ENCODE measurements around the gene BIRC2.

Gene BIRC2

DNA sequence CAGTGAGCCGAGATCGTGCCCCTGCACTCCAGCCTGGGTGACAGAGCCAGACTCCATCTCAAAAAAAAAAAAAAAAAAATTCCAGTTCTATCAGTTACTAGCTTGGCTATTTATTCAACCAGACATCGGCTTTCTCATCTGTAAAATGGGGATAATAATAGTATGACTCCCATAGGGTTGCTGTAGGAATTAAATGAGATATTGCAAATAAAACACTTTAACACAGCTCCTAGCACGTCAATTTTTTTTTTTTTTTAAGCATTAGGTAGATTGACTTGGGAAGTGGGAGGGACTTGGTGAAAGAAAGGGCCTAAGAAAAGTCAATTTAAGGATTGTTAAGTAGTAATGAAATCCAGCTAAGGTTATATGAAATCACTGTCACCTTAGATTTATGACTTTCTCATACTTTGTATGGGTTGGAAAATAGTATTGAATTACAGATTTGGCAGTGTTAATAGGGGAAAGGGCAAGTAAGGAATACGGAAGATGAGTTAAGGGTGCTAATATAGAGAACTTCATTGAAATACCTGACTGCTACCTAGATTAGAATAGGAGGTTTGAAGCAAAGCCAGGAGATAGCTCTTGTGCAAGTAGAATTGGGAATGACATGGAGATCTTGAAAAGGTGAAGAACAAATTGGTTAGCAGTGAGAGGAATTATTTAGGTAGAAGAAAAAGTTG, 28.8 kb downstream of the BIRC2 start:
- DNase-seq (ENCODE audit: low read depth) = no peak

DNA sequence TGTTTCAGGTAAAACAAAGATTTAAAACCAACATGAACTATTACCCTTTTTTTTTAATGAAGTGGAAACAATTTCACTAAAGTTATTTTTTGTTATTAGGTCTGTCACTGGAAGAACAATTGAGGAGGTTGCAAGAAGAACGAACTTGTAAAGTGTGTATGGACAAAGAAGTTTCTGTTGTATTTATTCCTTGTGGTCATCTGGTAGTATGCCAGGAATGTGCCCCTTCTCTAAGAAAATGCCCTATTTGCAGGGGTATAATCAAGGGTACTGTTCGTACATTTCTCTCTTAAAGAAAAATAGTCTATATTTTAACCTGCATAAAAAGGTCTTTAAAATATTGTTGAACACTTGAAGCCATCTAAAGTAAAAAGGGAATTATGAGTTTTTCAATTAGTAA, 30.9 kb downstream of the BIRC2 start:
- no peak for DNase-seq (ENCODE audit: low read depth)

DNA sequence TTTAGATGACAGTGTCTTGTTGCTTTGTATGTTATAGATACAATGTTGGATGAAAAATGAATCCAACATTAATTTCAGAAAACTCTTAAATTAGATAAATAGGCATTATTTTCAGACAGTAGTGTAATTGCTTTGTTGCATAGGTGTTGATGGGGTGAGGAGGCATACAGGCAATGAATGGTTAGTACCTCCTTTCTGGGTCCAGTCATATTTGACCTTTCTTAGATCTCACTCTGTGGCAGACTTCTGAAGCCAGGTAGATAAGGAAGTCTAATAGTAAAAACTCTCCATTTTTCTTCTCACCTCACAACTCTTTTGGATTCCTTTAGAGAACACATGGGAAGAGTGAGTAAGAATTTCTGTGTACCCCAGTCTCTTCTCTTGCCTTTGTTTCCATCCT, 31.8 kb downstream of the BIRC2 start:
- DNase-seq (ENCODE audit: low read depth) = no peak

DNA sequence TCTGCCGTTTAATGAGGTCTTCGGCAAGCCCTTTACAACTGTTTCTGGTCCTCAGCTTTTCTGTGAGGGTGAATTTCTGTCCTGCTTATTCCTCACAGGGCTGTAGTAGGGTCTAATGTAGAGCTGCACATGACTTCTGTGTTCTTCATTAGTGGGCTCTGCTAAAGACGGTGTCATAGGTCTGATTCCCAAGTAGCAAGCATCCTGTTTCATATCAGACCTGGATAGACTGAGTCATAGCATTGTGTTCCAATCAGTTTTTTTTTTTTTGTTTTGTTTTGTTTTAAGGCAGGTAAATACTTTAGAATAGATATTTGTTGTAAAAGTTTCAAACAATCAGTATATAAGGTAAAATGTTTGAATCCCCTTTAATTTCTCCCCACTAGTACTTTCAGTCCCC, 35.4 kb downstream of the BIRC2 start:
- DNase-seq (ENCODE audit: low read depth) = no peak

DNA sequence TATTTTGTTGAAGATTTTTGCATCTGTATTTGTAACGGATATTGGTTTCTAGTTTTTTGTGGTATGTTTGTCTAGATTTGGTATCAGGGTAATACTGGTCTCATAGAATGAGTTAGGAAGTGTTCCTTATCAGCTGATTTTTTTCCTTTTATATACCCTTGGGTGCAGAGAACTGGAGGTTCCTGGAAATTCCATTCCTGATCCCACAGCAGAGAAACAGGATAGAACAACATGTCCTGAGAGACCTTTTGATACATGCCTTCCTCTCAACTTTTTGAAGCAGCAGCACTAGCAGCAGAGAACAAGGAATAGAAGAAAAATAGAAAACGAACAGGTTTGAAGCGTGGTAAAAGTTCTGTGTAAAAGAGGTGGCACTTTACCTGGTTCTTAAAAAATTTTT, 36.8 kb downstream of the BIRC2 start:
- DNase-seq (ENCODE audit: low read depth) = no peak

DNA sequence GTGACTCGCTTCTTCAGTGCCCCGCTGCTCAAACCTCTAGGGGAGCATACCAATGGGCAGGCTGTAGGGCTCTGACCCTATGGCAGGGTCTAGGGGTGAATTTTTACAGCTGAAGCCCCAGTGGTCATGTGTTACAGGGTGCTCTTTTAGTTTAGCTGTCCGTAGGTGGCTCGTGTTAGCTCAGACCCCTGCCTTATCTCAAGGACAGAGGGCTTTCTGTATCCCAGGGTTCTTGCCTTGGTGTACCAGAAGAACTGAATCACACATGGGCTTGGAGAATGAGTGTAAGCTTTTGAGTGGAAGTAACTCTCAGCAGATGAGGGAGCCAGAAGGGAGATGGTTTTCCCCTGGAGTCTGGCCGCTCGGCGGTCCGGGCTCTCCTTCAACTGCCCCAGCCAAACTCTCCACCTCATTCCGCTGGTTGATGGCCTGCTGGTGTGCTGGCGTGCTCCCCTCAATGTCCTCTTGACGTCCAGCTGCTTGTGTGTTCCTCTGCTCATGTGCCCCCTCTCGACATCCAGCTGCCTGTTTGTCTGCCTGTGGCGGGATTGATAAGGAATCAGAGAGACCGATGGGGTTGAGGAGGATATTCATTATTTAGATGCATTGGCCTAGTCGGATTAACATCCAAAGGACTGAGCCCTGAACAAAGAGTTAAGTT, 37.5 kb downstream of the BIRC2 start:
- no peak for DNase-seq (ENCODE audit: low read depth)

DNA sequence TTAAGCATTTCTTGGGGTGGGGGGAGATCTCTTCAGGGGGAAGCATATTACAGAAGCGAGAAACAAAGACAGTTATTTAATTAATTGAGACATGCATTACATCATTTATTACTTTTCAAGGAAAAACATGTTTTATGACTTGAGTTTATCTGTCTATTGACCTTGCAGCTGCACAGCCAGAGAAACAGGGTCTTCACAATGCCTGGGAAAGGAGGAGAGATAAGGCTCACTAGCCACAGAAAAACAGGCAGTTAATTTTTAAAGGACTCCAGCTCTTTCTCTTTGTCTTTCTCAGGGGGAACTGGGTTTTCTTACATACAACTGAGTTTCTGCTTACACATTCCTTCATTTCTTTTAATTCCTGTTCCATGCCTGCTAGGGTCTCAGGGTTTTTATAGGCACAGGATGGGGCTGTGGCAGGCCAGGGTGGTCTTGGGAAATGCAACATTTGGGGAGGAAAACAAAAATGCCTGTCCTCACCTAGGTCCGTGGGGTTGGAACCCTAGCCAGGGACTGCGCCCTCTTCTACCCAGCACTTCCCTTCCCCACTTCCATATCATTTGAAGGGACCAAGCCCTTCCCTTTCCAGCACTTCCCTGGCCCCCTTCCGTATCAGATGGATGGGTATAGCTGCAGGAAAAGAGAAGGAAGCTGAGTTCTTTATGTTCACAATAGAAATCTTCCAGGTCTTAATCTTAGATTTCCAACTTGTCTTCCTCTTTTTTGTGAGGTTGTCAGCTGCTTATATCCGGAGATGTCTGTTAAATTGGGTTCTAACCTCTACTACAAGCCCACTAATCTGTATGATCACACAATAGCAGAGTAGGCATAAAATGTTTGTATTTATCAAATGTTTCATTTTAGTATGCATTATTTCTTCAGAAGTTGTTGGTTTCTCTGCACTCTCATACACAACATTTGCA, 38.3 kb downstream of the BIRC2 start:
- DNase-seq (ENCODE audit: low read depth) = no peak

DNA sequence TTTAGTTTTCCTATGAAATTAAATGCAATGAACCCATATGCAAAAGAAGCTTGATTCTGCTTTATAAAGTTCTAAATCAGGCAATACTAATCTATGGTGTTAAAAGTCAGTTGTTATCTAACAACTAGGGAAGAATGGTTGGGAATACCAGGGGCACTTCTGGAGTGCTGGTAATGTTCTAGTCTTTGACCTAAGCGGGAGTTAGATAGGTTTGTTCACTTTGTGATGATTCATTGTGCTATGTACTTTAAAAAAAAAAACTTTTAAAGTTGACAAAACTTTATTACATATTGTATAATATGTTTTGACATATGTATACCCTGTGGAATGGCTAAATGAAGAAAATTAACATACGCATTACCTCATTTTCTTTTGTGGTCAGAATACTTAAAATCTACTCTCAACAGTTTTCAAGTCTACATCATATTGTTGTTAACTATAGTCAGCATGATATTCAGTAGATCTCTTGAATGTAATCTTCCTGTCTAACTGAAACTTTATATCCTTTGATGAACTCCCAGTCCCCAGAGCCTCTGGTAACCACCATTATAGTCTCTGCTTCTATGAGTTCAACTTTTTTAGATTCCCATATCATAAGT, 39.2 kb downstream of the BIRC2 start:
- no peak for DNase-seq (ENCODE audit: low read depth)

DNA sequence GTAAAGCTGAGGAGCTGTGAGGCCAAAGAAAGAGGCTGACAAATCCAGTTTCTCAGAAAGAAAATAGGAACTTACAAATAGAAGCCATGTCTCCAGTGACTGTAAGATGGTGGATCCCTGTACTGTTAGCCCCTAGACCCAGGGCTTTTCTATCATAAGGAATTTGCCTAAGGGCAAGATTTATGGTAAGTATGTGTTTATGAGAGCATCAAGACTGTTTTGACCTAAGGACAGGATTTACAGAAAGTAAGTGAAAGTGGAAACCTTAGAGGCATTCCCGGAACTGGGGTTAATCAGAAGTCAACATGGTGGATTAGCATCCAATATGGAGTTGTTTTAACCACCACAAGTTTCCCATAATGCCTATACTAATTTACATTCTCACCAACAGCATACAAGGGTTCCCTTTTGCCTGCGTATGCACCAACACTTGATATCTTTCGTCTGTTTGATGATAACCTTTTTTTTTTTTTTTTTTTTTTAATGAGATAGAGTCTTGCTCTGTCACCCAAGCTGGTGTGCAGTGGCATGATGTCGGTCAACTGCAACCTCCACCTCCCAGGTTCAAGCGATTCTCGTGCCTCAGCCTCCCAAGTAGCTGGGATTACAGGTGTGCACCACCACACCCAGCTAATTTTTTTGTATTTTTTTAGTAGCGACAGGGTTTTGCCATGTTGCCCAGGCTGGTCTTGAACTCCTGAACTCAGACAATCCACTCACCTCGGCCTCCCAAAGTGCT, 40.2 kb downstream of the BIRC2 start:
- no peak for DNase-seq (ENCODE audit: low read depth)

DNA sequence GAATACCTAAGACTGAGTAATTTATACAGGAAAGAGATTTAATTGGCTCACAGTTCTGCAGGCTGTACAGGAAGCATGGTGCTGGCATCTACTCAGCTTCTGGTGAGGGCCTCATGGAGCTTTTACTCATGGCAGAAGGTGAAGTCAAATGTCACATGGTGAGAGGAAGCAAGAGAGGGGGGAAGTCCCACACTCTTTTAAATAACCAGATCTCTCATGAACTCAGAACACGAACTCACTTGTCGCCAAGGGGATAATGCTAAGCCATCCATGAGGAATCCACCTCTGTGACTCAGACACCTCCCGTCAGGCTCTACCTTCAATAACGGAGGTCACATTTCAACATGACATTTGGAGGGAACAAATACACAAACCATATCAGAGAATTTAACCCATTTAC, 42.2 kb downstream of the BIRC2 start:
- no peak for DNase-seq (ENCODE audit: low read depth)

DNA sequence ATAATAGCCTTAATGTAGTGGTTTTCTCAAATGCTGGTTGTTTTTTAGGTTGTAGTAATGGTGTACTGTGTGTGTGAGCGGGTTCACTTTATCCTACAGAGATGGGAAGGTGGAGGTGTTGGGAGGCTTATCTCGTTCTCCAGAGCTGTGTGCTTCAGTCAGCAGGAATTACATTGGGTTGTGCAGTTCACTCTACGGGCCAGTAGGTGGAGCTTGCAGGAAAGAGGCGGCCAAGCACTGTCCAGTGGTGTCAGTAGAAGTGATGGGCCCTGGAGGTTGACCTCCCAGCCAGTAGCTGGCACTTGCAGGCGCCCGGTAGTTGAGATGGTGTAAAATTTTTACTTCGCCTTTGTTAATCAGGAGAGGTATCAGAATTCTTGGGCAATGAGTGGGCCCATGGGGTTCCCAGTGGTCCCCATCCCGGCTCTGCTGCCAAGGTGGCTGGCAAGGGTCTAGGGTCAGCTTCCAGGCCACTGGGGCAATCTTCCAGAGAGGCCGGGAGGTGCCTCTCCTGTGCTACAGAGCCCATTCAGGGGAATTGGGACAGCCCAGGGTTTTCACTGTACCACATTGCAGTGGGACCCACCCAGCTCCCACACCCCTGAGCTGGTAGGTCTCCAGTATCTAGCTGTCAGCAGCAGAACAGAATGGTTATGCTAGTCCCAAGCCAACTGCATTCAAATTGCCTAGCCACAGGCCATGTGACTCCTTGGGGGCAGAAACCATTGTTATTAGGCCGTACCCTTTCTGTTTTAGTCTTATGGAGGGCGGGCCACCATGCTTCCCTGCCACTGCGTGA, 43.9 kb downstream of the BIRC2 start:
- peak; percentile 25 for DNase-seq (ENCODE audit: low read depth)

DNA sequence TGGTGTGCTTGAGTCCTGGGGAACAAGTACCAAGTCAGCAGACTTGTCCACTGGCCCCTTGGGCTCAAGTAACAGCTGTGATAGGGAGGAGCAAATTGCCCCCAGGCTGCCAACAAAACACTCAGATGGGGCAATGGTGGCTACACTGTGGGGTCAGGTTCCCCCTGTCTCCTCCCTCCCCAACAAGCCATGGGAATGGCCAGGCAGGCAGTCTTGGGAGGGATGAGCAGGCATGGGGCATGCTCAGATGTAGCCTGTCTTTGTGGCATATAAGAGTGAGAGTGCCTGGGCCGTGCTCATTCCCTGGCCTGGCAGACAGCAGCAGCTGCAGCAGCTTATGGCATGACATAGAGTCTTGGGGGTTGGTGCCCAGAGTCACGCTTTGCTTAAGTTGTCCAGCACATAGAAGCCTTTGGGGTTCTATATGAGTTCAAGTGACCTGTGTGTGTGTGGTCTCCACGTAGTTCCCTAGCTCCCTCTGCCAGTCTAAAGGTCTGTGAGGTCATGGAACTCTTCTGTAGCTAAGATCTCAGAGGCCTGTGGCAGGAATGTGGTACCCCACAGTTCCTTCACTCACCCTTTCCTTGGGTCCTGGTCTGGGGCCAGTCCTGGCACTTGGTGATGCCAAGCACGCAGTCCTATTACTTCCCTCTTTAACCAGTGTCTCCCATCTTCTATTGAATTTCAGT, 44.7 kb downstream of the BIRC2 start:
- DNase-seq (ENCODE audit: low read depth) = no peak

DNA sequence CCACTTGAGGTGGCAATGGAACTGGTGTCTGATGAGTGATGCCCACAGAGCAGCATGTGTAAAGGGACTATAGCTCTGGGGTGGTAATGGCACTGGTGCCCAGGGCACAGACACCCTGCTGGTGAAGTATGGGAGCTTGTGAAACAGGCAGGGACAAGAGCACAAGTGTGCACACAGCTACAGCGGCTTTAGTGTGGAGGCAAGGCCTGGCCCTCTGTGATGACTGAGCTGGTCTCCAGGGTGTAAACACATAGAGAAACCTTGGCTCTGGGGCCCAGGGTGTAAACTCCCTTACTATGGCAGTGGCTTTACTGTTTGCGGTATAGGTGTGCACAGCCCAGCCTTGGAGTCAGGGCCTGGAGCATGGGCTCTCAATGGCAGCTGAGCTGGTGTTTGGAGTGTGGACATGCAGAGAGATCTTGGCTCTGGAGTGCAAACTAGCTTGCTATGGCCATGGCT, 46.3 kb downstream of the BIRC2 start:
- DNase-seq (ENCODE audit: low read depth) = no peak

DNA sequence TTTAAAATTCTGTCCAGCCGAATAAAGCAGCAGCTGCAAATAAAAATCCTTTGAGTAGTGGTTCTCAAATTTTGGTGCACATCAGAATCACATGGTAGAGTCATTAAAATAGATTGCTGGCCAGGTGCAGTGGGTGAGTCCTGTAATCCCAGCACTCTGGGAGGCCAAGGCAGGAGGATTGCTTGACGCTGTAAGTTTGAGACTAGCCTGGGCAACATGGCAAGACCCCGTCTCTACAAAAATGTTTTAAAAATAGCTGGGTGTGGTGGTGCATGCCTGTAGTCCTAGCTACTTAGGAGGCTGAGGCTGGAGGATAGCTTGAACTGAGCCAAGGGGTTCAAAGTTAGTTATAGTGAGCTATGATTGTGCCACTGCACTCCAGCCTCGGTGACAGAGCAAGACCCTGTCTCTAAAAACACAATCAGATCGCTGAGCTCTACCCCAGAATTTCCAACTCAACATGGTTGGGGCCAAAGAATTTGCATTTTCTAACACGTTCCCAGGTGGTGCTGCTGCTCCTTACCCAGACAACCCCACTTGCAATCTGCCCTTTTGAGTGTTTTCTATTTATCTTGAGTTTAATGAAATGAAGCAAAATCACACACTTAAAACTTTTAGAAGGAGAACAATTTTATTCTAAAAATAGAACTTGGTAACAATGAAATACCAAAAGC, 48.8 kb downstream of the BIRC2 start:
- no peak for DNase-seq (ENCODE audit: low read depth)

DNA sequence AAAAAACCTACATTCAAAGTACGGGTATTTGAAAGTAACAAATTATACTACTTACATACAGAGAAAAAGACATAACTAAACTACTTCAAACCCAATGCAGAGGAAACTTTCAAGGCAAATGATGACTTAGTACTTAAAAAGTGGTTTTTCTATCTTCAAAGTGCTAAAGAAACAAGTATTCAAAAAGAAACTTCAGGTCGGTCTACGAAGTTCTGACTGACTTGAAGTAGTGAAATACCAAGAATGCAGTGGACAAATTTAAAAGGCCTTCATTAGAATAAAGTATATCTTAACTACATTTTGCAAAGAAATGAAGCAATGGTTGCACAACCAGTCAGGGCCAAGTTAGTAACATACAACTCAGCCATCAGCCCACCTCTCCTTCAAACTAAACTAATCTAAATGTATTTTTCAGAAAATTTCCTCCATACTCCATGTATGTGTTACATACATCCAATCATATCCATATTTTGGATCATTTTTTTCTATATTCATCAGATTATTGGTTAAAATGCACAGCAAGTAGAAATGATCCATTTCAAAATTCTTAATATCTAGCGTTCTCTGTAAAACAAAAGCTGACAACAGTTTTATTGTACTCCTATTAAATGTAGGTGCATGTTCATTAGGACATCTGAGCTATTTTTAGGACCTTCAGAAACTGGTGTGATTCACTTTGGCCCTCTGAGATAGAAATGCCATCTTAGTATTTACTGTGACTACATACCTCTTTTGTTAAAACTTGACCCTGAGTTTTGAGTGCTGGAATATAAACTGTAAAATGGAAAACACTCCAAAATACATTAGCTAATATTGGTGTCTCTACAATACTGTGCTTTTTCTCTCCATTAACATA, 49.9 kb downstream of the BIRC2 start:
- no peak for DNase-seq (ENCODE audit: low read depth)

DNA sequence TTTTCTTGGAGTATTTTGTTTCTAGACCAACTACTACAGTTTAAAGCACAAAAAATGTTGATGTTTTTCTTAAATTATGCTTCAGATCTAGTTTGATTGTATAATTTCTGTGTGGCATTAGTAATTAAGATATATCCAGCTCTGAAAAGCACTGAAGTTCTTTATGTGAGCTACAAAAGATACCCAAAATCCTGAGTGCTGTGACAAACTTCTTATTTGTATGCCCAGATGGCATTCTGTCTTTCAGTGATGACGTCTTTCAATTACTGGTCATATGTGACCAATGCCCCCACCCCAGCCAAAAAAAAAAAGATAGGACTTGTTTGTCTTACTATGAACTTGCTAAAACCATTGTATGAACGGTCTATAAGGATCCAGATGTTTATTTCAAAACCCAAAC, 51.3 kb downstream of the BIRC2 start:
- DNase-seq (ENCODE audit: low read depth) = no peak

DNA sequence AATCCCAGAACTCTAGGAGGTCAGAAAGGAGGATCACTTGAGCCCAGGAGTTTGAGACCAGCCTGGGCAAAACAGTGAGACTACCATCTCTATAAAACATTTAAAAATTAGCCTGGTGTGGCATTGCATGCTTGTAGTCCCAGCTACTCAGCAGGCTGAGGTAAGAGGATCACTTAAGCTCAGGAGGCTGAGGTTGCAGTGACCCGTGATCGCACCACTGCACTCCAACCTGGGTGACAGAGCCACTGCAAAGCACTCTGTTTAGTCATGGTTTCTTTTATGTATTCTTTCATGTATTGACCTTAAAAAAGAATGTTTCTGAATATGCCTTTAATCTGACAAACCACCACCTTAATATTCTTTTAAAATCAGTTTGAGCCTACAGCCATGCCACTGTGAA, 52.2 kb downstream of the BIRC2 start:
- no peak for DNase-seq (ENCODE audit: low read depth)

DNA sequence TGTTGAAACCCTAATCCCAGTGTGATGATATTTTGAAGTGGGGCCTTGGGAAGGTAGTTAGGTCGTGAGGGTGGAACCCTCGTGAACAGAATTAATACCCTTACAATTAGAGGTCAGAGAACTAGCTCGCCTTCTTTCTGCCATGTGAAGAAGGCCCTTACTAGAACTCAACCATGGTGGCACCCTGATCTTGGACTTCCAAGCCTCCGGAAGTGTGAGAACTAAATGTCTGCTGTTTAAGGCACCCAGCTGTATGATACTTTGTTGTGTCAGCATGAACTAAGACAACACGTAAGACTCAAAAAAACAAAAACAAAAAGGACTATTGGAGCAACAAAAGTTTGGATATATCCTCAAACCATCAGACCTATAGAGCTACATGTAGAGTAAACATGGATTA, 53.6 kb downstream of the BIRC2 start:
- DNase-seq (ENCODE audit: low read depth) = no peak

DNA sequence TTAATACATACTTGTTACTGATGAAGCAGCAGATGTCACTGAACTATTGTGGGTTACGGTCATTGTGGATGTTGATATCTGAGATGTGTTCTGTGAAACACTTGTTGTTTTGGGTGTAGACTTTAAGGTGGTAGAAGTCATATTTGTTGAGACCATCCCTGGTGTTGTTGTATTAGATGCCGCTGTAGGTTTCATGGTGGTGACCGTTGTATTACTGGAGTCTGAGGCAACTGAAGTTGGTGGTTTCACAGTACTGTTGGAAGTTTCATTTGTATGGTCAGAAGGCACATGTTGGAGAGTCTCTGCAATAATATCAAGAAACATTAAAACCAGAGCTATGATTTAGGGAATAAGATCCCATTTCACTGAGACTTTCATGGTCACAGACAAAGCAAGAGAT, 54.9 kb downstream of the BIRC2 start:
- no peak for DNase-seq (ENCODE audit: low read depth)
